T-helper 1 cell treated with Interleukin-12 subunit alpha and Interleukin-12 subunit beta and Interleukin-4 antibody, amounts not matched to agents 30 ng/mL and 1 ng/mL, for 36 hours (primary cell): ENCODE measurements around the gene VILL. TPM values are rescaled to one million over a fixed set of nuclear protein-coding genes. Genes with fewer than 3 reads are reported as not detected.

Source experiments
- intact Hi-C: fragments of 100-400 bp; cut with micrococcal nuclease; formaldehyde crosslinking; loops from one replicate; pipeline ENCODE4 v1.15.1; 2024
- total RNA-seq: library from RNA; stranded (reverse); gene quantifications from 2 replicates; pipeline ENCODE4 v1.2.3, GENCODE V29; 2022

The VILL gene
- total RNA-seq: 18.4 and 21.1 TPM in 2 replicates

GRCh38 chr3:37990527-37990926 lies at the start of gene VILL:
VILL (plus strand) TSS chr3:37990786; CDS start chr3:37993673, 2,887 bp downstream.
- intact Hi-C loops: no loop called here

GRCh38 chr3:37941608-37942508 lies 48.7 kb upstream of the VILL start:
- intact Hi-C loops: no loop called here

GRCh38 chr3:37942646-37943045 lies 47.9 kb upstream of the VILL start:
- intact Hi-C loops: no loop called here

GRCh38 chr3:37943126-37943525 lies 47.5 kb upstream of the VILL start:
- intact Hi-C loops: no loop called here

- intact Hi-C loops: no loop called here
Measured at GRCh38 chr3:37943631-37944314, 46.8 kb upstream of the VILL start.

GRCh38 chr3:37944391-37944842 lies 46.2 kb upstream of the VILL start:
- intact Hi-C loops: no loop called here

GRCh38 chr3:37945156-37945806 lies 45.3 kb upstream of the VILL start:
- intact Hi-C loops: no loop called here

- intact Hi-C loops: no loop called here
Measured at GRCh38 chr3:37945807-37946530, 44.6 kb upstream of the VILL start.

- intact Hi-C loops: no loop called here
Measured at GRCh38 chr3:37946531-37946889, 44.1 kb upstream of the VILL start.

GRCh38 chr3:37949866-37950265 lies 40.7 kb upstream of the VILL start:
- intact Hi-C loops: no loop called here

GRCh38 chr3:37952564-37952963 lies 38.0 kb upstream of the VILL start:
- intact Hi-C loops: loop anchor here (2.0 kb wide), 1 partner anchor 46 kb away; no protein-coding TSS in a partner anchor

- intact Hi-C loops: loop anchor here (2.0 kb wide), 1 partner anchor 46 kb away; no protein-coding TSS in a partner anchor
Measured at GRCh38 chr3:37953226-37953625, 37.4 kb upstream of the VILL start.

- intact Hi-C loops: loop anchor here (2.0 kb wide), 1 partner anchor 47 kb away; no protein-coding TSS in a partner anchor
Measured at GRCh38 chr3:37953707-37954394, 36.7 kb upstream of the VILL start.

- intact Hi-C loops: no loop called here
Measured at GRCh38 chr3:37954881-37955280, 35.7 kb upstream of the VILL start.

- intact Hi-C loops: no loop called here
Measured at GRCh38 chr3:37955918-37956707, 34.5 kb upstream of the VILL start.

GRCh38 chr3:37956723-37957538 lies 33.7 kb upstream of the VILL start:
- intact Hi-C loops: no loop called here

- intact Hi-C loops: no loop called here
Measured at GRCh38 chr3:37957539-37957936, 33.0 kb upstream of the VILL start.

- intact Hi-C loops: no loop called here
Measured at GRCh38 chr3:37961622-37962431, 28.8 kb upstream of the VILL start.
